GM13977 (cell line): ENCODE results near the gene DAGLA.
"Not testable (repeated sequence)": the region's sequence is repeated elsewhere in the genome, so short reads cannot be mapped to it uniquely, and the experiment has no call there.

Experiments used
- DNase-seq: peaks from one replicate; pipeline ENCODE4 v3.0.0; 2012; ENCODE audit warnings: low spot score
- in situ Hi-C: fragments of 300-500 bp; cut with MboI; formaldehyde crosslinking; loops from one replicate; pipeline ENCODE4 v1.12.0; 2022; ENCODE audit warnings: low sequenced_read_pairs, low pct_unique_long_range_greater_than_20kb, mixed read lengths, inconsistent platforms; ENCODE audit not compliant: unreplicated experiment
- TF ChIP-seq, protein P1 (sequence below): IDR thresholded peaks from 2 replicates; pipeline ENCODE4 v1.5.1; 2012; ENCODE audit warnings: mild to moderate bottlenecking, control low read depth; ENCODE audit not compliant: insufficient read depth; ENCODE audit errors: extremely low read depth, missing control alignments

DAGLA gene

DNA sequence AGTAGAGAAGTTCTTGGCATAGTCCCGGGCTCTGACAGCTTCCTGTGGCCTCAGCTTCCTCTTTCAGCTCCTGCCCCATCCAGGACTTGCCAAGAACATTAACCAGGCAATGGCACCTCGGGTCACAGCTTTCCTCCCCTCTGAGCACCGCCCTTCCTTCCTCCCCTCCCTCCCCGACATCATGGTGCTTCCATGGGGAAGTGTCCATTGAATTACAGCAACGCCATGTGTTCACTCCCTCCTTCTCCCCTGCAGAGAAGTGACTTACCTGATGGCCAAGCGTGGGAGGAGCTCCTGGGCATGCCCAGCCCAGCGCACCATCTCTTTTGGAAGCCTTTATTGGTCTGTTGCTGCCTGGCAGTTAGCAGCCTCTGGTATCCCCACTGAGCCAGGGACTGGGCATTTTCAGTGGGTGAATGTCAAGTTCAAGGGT lies 25.8 kb upstream of the DAGLA start:
- in situ Hi-C loops, result no loop called here
- no peak for DNase-seq
- TF ChIP-seq, protein P1, sequence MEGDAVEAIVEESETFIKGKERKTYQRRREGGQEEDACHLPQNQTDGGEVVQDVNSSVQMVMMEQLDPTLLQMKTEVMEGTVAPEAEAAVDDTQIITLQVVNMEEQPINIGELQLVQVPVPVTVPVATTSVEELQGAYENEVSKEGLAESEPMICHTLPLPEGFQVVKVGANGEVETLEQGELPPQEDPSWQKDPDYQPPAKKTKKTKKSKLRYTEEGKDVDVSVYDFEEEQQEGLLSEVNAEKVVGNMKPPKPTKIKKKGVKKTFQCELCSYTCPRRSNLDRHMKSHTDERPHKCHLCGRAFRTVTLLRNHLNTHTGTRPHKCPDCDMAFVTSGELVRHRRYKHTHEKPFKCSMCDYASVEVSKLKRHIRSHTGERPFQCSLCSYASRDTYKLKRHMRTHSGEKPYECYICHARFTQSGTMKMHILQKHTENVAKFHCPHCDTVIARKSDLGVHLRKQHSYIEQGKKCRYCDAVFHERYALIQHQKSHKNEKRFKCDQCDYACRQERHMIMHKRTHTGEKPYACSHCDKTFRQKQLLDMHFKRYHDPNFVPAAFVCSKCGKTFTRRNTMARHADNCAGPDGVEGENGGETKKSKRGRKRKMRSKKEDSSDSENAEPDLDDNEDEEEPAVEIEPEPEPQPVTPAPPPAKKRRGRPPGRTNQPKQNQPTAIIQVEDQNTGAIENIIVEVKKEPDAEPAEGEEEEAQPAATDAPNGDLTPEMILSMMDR, result no peak

DNA sequence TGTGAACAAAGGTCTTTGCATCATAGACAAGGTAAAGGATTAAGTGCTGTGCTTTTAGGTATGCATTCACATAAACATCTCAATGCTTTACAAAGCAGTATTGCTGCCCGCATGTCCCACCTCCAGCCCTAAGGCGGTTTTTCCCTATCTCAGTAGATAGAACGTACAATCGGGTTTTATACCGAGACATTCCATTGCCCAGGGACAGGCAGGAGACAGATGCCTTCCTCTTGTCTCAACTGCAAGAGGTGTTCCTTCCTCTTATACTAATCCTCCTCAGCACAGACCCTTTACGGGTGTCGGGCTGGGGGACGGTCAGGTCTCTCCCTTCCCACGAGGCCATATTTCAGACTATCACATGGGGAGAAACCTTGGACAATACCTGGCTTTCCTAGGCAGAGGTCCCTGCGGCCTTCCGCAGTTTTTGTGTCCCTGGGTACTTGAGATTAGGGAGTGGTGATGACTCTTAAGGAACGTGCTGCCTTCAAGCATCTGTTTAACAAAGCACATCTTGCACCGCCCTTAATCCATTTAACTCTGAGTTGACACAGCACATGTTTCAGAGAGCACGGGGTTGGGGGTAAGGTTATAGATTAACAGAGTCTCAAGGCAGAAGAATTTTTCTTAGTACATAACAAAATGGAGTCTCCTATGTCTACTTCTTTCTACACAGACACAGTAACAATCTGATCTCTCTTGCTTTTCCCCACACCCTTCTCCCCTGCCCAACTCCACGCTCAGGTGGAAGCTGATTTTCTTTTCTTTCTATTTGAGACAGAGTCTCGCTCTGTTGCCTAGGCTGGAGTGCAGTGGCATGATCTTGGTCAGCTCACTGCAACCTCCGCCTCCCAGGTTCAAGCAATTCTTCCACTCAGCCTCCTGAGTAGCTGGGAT lies 24.7 kb upstream of the DAGLA start:
- in situ Hi-C loops, DNase-seq: not testable (repeated sequence)

- no peak for DNase-seq
- TF ChIP-seq, protein P1, result no peak
- in situ Hi-C loops, result no loop called here
These were observed 23.7 kb upstream of the DAGLA start for GRCh38 chr11:61656347-61657077.

GRCh38 chr11:61657566-61658290 lies 22.5 kb upstream of the DAGLA start:
- in situ Hi-C loops, result no loop called here
- no peak for DNase-seq
- TF ChIP-seq, protein P1, result no peak

DNA sequence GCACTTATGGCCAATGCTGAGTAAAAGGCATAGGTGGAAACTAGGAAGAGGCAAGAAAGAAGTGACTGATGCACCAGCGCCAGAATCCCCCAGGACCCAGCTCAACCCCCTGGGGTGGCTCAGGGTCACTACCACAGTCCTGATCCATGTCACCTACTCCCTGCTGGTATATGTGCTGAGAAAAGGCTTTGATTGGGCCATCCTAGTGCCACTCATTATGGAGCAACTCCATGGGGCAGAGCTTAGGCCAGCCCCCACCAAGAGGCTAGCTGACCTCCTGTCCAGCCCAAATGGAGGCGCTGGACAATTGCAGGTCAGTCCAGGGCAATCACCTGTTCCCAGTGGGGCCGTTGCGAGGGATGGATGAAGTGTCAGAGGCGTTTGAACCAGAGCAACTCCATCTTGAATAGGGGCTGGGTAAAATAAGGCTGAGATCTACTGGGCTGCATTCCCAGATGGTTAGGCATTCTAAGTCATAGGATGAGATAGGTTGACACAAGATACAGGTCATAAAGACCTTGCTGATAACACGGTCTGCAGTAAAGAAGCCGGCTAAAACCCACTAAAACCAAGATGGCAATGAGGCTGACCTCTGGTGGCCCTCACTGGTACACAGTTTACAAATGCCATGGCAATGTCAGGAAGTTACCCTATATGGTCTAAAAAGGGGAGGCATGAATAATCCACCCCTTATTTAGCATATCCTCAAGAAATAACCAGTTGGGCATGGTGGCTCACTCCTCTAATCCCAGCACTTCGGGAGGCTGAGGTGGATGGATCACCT lies 20.6 kb upstream of the DAGLA start:
- in situ Hi-C loops, result no loop called here
- DNase-seq, result no peak
- TF ChIP-seq, protein P1, result peak; percentile 5

GRCh38 chr11:61660997-61661396 lies 19.2 kb upstream of the DAGLA start:
- not testable (repeated sequence) for DNase-seq

More at GRCh38 chr11:61660997-61661396, 19.2 kb upstream of the DAGLA start:
- in situ Hi-C loops, result not testable (repeated sequence)
